SK-N-SH treated with all-trans-retinoic acid at 6 μM for 48 hours (cell line): ENCODE results near the gene GSN.

Experiments
- ATAC-seq: fragments of 200-7000 bp; cut with Tn5 transposase; 3 replicates; pipeline ENCODE4 v1.9.1; 2020; ENCODE audit warnings: mild to moderate bottlenecking, moderate library complexity
- ARNTL ChIP-seq: fragments of 450-650 bp; formaldehyde crosslinking; IDR thresholded peaks from 2 replicates; pipeline ENCODE4 v1.5.0; 2020; ENCODE audit warnings: low read depth, mild to moderate bottlenecking, moderate library complexity, borderline replicate concordance
- BACH2 ChIP-seq: fragments of 250-450 bp; sonication (Bioruptor Pico); IDR thresholded peaks from 2 replicates; pipeline ENCODE4 v1.9.0; 2021; ENCODE audit warnings: mild to moderate bottlenecking, borderline replicate concordance
- CREB5 ChIP-seq: fragments of 250-450 bp; sonication (Bioruptor Pico); IDR thresholded peaks from 2 replicates; pipeline ENCODE4 v1.5.1; 2020; ENCODE audit warnings: low read depth, mild to moderate bottlenecking, moderate library complexity
- CSDC2 ChIP-seq: fragments of 250-450 bp; sonication (Bioruptor Pico); IDR thresholded peaks from 2 replicates; pipeline ENCODE4 v1.5.0; 2020; ENCODE audit warnings: mild to moderate bottlenecking, moderate library complexity
- CSRNP3 ChIP-seq: fragments of 250-450 bp; sonication (Bioruptor Pico); IDR thresholded peaks from 2 replicates; pipeline ENCODE4 v1.5.1; 2021; ENCODE audit warnings: mild to moderate bottlenecking, moderate library complexity
- ESRRG ChIP-seq: fragments of 250-450 bp; sonication (Bioruptor Pico); IDR thresholded peaks from 2 replicates; pipeline ENCODE4 v1.6.1; 2021; ENCODE audit warnings: mild to moderate bottlenecking
- GLIS3 ChIP-seq: fragments of 250-450 bp; sonication (Bioruptor Pico); IDR thresholded peaks from 2 replicates; pipeline ENCODE4 v1.5.0; 2020; ENCODE audit warnings: mild to moderate bottlenecking, moderate library complexity
- ISL1 ChIP-seq: fragments of 250-450 bp; sonication (Bioruptor Pico); IDR thresholded peaks from 2 replicates; pipeline ENCODE4 v2.1.2; 2022; ENCODE audit warnings: mild to moderate bottlenecking, moderate library complexity
- OSR1 ChIP-seq: fragments of 250-450 bp; sonication (Bioruptor Pico); IDR thresholded peaks from 2 replicates; pipeline ENCODE4 v1.8.0; 2022; ENCODE audit warnings: moderate library complexity, mild to moderate bottlenecking, inconsistent platforms
- PATZ1 ChIP-seq: fragments of 250-450 bp; sonication (Bioruptor Pico); IDR thresholded peaks from 2 replicates; pipeline ENCODE4 v1.8.0; 2020; ENCODE audit warnings: mild to moderate bottlenecking, moderate library complexity, borderline replicate concordance
- POU6F1 ChIP-seq: fragments of 250-450 bp; sonication (Bioruptor Pico); IDR thresholded peaks from 2 replicates; pipeline ENCODE4 v1.8.0; 2021; ENCODE audit warnings: low read depth, mild to moderate bottlenecking, moderate library complexity, borderline replicate concordance
- PPARA ChIP-seq: fragments of 250-450 bp; sonication (Bioruptor Pico); IDR thresholded peaks from 2 replicates; pipeline ENCODE4 v1.5.0; 2020; ENCODE audit warnings: mild to moderate bottlenecking, borderline replicate concordance
- RARB ChIP-seq: fragments of 250-450 bp; sonication (Bioruptor Pico); IDR thresholded peaks from 2 replicates; pipeline ENCODE4 v1.8.0; 2021; ENCODE audit warnings: mild to moderate bottlenecking, moderate library complexity
- SNAI2 ChIP-seq: fragments of 250-450 bp; sonication (Bioruptor Pico); IDR thresholded peaks from 2 replicates; pipeline ENCODE4 v1.5.0; 2020; ENCODE audit warnings: mild to moderate bottlenecking, moderate library complexity
- TCF4 ChIP-seq: fragments of 250-450 bp; sonication (Bioruptor Pico); IDR thresholded peaks from 2 replicates; pipeline ENCODE4 v1.8.0; 2021; ENCODE audit warnings: mild to moderate bottlenecking, moderate library complexity, borderline replicate concordance
- TOX ChIP-seq: fragments of 250-450 bp; sonication (Bioruptor Pico); IDR thresholded peaks from 2 replicates; pipeline ENCODE4 v1.8.0; 2021; ENCODE audit warnings: mild to moderate bottlenecking, moderate library complexity, borderline replicate concordance
- TSHZ2 ChIP-seq: fragments of 250-450 bp; sonication (Bioruptor Pico); IDR thresholded peaks from 2 replicates; pipeline ENCODE4 v1.5.0; 2020; ENCODE audit warnings: mild to moderate bottlenecking, moderate library complexity
- ZC3H10 ChIP-seq: fragments of 250-450 bp; sonication (Bioruptor Pico); IDR thresholded peaks from 2 replicates; pipeline ENCODE4 v1.5.1; 2021; ENCODE audit warnings: mild to moderate bottlenecking, moderate library complexity
- ZFP3 ChIP-seq: fragments of 250-450 bp; sonication (Bioruptor Pico); IDR thresholded peaks from 2 replicates; pipeline ENCODE4 v1.5.0; 2020; ENCODE audit warnings: mild to moderate bottlenecking, moderate library complexity
- ZFP30 ChIP-seq: fragments of 450-650 bp; formaldehyde crosslinking; IDR thresholded peaks from 2 replicates; pipeline ENCODE4 v1.5.0; 2022; ENCODE audit warnings: mild to moderate bottlenecking, moderate library complexity
- ZNF565 ChIP-seq: fragments of 450-650 bp; formaldehyde crosslinking; conservative IDR thresholded peaks from 2 replicates; pipeline ENCODE4 v1.5.0; 2020; ENCODE audit warnings: low read depth, mild to moderate bottlenecking, moderate library complexity
- ZNF70 ChIP-seq: fragments of 450-650 bp; formaldehyde crosslinking; IDR thresholded peaks from 2 replicates; pipeline ENCODE4 v1.5.0; 2020; ENCODE audit warnings: mild to moderate bottlenecking, moderate library complexity
- ZNF8 ChIP-seq: fragments of 450-650 bp; formaldehyde crosslinking; IDR thresholded peaks from 2 replicates; pipeline ENCODE4 v1.5.0; 2020; ENCODE audit warnings: mild to moderate bottlenecking, moderate library complexity

Gene GSN

GRCh38 chr9:121301881-121302286 lies 33.9 kb downstream of the GSN start (continued):
- TF ChIP-seq RARB (CRISPR knock-in tag), result no peak

- ATAC-seq, result no peak
- TF ChIP-seq SNAI2 (CRISPR knock-in tag) (no peak), TOX (no peak), ARNTL (no peak), ZC3H10 (no peak), ZFP30 (no peak), RARB (CRISPR knock-in tag) (no peak), ZNF70 (CRISPR knock-in tag) (no peak), CREB5 (CRISPR knock-in tag) (no peak), TCF4 (no peak)
These were observed 34.4 kb downstream of the GSN start for GRCh38 chr9:121302341-121302740.

- TF ChIP-seq SNAI2 (CRISPR knock-in tag) (no peak), ARNTL (no peak), ZFP30 (no peak), ISL1 (CRISPR knock-in tag) (no peak), GLIS3 (CRISPR knock-in tag) (no peak)
- TF ChIP-seq, all 23 proteins: peak for 0
- no peak for ATAC-seq
These were observed 34.8 kb downstream of the GSN start for GRCh38 chr9:121302786-121303185.

- ATAC-seq, result no peak
- TF ChIP-seq PATZ1, result no peak
- TF ChIP-seq ZNF8 (CRISPR knock-in tag), result no peak
- no peak for TF ChIP-seq TOX
- TF ChIP-seq RARB (CRISPR knock-in tag), result no peak
- no peak for TF ChIP-seq BACH2 (CRISPR knock-in tag)
- TF ChIP-seq POU6F1 (CRISPR knock-in tag), result no peak
- TF ChIP-seq ARNTL, result no peak
- TF ChIP-seq CSRNP3 (CRISPR knock-in tag), result no peak
- no peak for TF ChIP-seq SNAI2 (CRISPR knock-in tag)
- no peak for TF ChIP-seq ZNF70 (CRISPR knock-in tag)
- no peak for TF ChIP-seq TCF4
- no peak for TF ChIP-seq CSDC2 (CRISPR knock-in tag)
- TF ChIP-seq TSHZ2, result no peak
- TF ChIP-seq ESRRG (CRISPR knock-in tag), result no peak
- no peak for TF ChIP-seq ZFP3 (CRISPR knock-in tag)
- TF ChIP-seq ZNF565, result no peak
- no peak for TF ChIP-seq PPARA
- no peak for TF ChIP-seq ZFP30
- no peak for TF ChIP-seq OSR1 (CRISPR knock-in tag)
- TF ChIP-seq, all 23 proteins: peak for 0
These were observed 35.8 kb downstream of the GSN start for GRCh38 chr9:121303456-121304451.
